Esophagus mucosa (tissue), 1 donor: ENCODE measurements around the gene RNU6-8. TPM values are rescaled to one million over a fixed set of nuclear protein-coding genes. Genes with fewer than 3 reads are reported as not detected.
A peak's percentile ranks its signal among the peaks of the same experiment; 100 is the strongest.

Experiments used
- ATAC-seq: fragments of 200-7000 bp; cut with Tn5 transposase; one replicate; pipeline ENCODE4 v1.9.1; 2020
- total RNA-seq: library from RNA; stranded (reverse); gene quantifications from one replicate; pipeline ENCODE4 v1.2.4, GENCODE V29; 2023
- donor health status: DM: yes; HTN: yes; CAD: no.

Gene RNU6-8
- total RNA-seq: not detected

DNA sequence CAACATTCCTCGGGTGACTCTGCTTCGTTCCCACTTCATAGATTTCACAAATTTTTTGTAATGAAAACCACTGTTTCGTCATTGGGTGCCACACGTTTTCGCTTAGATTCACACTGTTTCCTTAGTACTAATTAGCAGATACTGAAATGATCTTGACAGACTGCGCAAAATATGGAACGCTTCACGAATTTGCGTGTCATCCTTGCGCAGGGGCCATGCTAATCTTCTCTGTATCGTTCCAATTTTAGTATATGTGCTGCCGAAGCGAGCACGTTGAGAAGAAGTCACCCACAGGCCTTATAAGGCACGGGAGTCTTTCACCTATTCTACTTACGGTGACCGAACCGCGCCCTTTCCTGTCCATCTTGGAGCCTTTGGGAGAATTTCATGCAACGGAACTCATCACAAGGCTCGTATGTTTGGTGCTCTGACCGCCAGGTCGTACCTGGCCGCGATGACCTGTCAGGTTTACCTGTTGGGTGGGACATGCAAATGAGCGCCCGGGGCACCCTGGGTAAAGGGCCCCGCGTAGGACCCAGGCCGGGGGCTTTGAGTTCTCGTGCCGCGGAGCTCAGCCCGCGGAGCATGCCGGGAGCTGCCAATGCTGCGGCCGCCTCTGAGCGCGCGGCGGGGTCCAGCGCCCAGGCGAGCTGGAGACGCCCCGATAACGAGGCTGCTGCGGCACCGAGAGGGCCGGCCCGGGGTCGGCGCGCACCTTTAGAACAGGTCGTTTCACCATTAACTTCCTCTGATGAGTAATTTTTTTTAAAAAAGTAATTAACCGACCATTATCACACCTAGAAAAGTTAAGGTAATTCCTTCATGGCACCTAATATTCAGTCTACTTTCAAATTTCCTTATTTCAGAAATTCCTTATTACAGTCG, at the start of gene RNU6-8:
Gene RNU6-8, minus strand, starts transcription at position 272 of the 885 bp plus-strand sequence.
- peak; percentile 91 for ATAC-seq

DNA sequence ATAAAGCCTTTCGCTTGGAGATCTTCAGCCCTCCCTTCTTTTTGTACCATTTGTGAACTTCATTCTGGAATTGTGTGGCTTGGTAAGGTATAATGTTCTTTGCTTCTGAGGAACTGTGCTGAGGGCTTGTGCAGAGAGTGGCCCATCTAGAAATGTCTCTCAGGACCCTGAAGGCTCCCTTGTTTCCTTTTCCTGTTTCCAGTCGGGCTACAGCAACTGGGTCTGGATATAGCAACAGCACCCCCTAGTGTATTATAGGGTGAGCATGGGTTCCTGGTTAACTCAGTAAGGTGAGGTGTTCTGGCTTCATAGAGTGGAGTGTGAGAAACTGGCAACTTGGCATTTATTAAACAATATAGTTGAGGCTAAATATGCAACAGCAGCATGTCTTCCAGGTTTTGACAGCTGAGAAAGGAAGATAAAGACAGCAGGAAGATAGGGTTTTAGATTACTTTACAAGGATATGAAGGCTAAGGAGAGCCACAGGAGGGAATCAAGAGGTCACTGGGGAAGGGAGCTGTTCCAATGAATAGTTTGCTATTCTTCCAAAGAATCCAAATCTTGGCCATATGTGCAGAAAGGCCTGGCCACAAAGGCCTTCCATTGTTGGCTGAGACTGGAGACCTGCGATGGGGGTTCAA, 49.1 kb upstream of the RNU6-8 start:
- peak; percentile 85 for ATAC-seq

DNA sequence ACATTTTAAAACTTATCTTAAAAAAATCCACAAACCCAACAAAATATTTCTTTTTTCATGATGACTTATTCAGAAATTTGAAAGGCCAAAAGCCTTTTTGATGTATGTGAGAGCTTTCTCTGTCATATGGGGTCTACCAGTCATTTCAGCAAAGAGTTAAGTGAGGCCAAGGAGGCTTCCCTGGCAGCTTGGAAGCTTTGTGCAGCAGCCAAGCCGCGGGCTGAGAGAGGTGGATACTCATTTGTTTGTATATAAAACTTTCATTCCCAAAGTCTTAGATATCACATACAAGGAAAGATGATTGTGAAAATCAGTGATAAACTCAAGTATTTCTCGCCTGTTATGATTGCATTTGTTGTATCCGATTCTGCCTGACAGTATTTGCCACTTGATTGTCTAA, 48.5 kb upstream of the RNU6-8 start:
- no peak for ATAC-seq

DNA sequence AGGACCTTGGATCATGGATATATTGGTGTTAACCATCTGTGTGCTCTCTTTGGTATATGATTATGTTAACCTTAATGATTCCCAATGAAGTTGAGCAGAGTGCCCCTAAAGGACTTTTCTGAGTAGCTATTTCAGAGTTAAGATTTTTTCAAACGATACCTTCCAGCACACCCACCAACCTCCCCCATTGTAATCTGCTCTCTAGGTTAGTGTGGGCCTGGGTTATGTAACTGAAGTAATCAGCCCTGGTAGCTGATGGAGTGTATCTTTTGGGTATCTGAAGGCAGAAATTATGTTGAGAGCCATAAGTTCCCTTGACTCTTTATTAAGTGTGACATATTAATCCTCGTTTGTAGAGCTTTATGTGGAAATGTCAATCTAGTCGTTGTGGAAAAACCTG, 47.6 kb upstream of the RNU6-8 start:
- ATAC-seq: no peak

DNA sequence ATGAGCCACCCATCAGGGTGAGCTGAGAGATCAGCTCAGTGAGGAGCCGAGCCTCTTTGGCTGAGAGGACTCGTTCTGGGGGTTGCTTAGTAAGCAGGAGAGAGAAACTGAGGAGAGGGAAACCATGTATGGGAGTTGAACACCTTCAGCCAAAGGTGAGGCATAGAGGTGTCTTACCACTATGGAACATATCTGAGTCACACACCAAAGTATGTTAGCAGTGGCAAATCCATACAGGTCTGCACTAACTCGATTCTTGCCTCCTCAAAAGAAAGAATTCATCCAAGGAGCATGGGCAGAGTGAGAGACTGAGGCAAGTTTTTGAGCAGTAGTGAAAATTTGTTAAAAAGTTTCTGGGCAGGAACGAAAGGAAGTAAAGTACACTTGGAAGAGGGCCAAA, 46.7 kb upstream of the RNU6-8 start:
- peak; percentile 61 for ATAC-seq

DNA sequence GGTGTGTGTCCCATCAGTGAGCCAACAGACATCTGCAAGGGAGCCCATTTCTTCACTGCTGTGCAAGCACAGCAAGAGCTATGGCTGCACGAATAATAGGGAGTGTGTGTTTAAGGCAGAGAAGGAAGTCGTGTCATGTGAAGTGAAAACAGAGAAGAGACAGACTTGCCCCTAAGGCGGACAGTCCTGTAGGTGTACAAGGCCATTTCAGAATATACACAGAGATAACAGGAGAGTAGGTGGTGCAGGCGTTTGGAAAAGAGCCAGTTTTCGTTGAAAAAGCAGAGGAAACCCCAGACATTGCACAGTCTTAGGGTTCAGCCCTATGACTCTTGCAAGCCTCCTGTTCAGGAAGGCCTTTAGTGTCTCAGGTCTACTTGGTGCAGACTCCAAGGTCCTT, 46.3 kb upstream of the RNU6-8 start:
- ATAC-seq: no peak

DNA sequence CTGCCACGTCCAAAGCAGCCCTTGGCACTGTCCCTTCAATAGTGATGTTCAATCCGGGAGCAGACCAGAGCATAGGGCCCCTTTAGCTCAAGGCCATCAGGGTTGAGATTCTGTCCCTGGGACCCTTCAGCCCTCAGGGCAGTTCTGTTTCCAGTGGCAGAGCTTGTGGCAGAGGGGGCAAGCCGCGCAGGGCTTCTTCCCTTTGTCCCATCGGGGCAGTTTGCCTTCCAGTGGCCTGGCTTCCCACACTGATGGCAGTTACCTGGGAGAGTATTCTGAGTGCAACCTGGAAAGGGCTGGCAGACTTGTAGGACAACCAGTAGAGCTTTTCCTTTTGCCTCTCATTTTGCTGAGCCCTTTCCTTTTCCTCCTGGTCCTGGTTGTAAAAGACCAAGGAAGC, 43.7 kb upstream of the RNU6-8 start:
- ATAC-seq: no peak

DNA sequence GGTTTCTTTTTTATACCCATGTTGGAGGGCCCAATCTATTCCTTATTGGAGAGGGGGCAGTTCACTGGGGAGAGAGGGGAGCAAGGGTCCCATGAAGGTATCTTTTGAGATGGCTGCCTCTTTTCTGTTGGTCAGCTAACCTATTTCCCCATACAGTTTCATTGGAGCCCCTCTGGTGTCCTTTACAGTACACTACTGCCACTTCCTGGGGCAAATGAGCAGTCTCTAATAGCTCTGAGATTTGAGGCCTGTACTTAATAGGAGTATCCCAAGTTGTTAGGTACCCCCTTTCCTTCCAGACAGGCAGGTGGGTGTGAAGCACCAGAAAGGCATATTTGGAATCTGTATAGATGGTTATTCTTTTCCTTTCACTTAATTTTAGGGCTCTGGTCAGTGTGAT, 41.3 kb upstream of the RNU6-8 start:
- no peak for ATAC-seq

DNA sequence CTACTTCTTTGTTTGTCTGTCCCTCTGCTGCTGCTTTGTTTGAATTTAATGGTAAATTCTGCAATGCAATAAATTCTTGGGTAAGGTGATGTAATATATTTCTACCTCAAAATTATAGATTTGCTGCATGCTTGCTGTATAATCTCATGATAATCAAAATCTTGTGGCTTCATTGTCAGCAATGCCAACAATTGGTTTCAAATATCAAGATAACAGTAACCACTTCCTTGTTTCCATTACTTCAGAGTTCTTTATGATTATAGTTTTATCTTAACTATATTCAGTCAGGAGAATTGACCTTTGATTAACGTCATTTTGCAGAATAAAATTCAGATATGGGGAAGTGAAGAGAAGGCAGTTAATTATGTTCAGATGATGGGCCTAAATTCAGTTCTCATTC, 30.2 kb upstream of the RNU6-8 start:
- no peak for ATAC-seq

DNA sequence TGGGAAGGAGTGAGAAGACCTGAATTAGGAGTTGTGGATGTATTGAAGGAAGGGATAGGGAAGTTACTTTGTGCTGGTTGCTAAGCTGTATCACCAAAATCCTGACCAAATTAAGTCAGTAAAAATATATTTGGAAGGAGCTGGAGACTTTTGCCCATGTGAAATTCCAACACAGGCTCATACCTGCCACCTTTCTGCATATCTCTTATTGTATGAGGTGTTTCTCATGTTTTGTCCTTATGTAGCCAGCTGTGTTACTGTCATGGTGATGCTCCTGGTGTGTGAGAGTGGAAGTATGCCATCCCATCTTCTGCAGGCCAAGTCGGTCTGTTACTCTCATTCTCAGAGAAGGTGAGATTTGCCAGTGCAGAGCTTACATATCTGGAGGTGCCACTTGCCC, 29.4 kb upstream of the RNU6-8 start:
- no peak for ATAC-seq

DNA sequence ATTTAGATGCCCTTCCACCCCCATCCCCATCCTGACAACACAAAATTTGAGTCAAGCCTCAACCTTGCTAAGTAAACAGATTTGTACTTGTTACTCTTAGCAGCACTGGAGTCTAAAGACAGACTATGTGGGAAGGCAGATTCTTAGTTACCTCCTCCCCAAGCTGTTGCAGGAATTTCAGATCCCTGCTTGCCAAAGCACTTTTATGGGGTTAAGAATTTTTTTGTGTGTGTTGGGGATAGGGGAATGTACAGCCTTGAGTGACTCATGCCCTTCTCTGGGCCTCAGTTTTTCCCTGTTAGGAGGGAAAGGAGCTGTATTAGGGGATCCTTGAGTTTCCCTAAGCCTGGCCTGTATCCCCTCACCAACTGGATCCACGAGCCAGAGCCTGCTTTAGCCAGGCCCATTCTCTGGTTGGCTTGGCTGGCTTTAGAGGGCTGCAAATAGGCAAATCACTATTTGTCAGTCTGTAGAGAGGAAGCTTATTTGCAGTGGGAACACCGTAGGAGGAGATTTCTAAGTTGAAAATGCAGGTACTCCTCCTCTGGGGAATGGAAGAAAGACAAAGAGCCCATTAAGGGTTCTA, 27.7 kb upstream of the RNU6-8 start:
- no peak for ATAC-seq

DNA sequence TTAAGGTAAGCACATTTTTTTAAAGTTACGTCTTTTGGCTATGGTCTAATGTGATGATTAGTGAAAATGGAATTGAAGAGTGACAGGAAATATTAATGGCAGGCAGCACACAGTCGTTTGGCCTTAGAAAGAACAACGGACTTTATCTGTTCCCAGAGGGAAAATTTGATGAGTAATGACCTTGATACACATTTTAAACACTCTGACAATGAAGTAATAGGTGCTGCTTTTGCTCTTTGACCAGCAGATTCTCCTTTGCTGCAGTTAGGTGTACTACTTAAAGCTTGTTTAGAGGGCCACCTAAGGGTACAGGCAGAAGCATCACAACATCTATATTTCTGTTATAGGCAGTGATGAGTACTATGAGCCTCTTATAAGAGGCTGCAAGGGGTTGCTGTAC, 27.1 kb upstream of the RNU6-8 start:
- no peak for ATAC-seq

DNA sequence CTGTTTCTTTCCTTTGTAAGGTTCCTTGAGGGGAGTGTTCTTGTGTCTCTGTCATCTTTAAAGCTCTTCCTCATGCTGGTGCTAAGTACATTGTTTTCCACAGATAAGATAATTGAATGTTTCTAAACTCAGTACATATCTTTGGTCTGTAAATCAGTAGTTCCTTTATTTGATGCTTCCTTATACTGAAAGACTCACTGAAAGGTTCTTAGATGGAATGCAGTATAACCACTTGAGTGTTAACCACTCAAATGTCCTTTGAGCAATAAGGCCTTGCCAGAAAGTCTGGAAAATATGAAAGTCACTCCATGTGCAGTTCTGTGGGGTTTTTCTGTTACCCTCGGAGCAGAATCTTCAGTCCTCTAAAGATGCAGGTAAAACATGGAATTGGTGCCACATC, 23.0 kb upstream of the RNU6-8 start:
- ATAC-seq: peak; percentile 50

DNA sequence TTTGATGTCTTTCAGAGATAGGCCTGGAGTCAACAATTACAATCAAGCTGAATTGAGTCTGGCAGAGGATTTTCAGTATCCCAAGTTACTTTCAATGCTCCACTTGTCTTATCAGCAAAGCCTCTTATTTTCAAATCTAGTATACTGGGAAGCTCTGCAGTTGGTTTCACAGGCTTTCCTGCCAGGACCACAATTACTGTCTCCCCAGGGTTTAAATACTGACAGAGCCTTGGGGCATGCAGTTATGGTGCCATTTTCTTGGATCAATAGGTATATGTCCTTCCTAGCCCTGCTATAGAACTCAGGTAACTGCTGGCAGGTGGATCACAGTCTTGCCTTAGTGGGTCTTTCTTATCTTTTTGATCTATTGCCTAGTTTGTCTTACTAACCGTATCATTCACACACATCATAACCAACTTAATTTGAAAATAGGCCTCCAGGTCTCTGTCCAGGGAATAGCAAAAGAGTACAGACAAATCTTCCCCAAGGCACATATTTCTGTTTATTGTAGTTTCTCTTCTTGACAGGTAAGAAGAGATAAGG, 22.4 kb upstream of the RNU6-8 start:
- ATAC-seq: no peak

DNA sequence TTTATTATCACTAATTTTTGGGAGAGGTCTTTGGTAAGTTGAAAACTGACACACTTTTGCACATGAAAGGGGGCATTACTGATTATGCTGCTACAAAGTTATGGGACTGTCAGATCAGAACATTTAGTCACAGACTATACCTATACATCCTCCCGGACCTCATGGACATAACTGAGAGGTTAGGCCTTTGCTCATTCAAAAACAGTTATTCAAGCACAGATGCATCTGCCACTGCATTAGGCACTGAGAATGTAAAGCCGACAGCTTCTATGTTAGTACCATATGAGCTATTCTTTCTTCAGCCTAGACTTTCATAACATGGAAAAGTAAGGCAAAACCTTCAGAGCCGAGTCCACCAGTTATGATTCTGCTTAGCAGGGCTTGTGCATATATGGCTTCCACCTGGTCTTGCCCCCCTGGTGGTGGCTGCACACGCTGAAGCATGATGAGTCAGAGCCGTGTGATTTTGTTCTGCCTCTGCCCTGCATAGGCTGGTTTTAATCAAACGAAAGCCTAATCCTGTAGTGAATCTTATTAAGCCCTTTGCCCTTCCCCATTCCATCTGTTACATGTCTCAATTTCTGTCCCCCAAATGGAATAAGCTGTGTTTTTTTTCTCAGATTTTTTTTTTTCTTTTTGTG, 21.8 kb upstream of the RNU6-8 start:
- ATAC-seq: peak; percentile 79

DNA sequence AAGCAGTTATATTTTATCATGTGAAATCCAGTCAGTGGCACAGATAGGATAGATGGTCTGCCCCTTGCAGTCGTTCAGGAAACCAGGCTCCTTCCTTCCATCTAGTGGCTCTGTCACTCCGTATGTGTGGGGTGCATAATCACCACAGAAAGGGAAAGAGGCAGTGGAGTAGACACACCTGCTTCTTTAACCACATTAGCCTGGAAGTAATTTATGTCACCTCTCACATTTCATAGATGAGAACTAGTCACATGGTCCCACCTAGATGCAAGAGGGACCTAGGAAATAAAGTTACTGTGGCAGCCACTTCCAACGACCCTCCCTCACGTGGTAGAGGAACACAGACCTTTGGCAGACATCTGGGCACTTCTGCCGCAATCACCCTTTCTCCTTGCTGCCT, 14.2 kb upstream of the RNU6-8 start:
- ATAC-seq: no peak

DNA sequence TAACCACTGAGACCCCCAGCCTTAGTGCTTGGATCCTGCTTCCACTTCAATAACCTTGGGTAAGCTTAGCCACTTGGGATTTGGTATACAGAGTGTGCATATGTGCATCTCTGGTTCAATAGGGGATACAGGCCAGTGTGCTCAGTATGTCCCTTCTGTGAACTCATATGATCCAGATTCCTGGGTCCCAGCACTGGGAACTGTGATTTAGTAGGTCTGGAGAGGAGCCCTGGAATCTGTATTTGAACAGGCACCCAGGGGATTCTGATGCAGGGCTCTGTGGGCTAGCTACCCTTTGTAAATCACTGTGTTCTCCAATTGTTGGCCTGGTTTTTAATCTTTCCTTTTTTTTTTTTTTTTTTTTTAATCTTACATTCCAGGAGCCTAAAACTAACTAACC, 9.8 kb upstream of the RNU6-8 start:
- ATAC-seq: no peak

DNA sequence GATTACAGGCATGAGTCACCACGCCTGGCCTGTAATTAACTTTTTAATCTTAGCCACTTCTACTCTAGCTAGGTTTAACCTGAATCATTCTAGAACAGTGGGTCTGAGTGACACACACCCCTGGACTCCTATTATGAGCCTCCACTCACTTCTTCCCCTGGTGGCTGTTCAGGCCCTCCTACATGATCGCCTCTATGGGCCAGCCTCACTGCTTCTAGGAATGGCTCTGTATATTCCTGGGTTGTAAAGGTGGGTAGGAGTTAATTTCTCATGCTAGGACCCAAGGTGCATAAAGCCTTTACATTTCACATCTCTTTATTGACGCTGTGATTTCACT, 8.0 kb upstream of the RNU6-8 start:
- no peak for ATAC-seq

DNA sequence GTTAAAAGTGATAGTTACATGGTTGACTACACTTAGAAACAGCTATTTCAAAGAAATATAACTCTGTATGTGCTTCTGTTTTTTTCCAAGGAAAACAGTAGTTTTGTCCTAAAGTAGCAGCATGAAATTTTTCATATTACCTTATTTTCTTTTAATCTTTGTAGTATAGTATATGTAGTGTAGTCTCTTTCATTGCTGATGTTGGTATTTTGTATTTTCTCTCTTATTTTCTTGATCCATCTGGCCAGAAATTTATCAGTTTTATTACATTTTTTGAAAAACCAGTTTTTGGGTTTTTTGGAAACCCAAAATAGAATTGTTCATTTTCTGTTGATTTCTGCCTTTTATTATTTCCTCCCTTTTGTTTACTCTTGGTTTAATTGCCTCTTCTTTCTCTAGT, 6.4 kb upstream of the RNU6-8 start:
- no peak for ATAC-seq

DNA sequence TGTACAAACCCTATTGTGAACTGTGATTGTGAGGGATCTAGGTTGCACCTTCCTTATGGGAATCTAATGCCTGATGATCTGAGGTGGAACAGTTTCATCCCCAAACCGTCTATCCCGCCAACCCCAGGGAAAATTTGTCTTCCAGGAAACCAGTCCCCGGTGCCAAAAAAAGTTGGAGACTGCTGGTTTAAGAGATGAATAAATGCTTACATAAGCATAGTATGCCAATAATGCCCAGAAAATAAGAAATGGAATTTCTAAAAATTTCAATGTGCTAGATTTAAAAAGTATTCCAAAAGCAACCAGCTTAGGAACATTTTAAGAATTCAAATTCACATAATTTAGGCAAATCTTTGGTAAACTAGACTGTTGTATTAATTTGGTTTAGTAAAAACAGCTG, 5.4 kb upstream of the RNU6-8 start:
- ATAC-seq: no peak

DNA sequence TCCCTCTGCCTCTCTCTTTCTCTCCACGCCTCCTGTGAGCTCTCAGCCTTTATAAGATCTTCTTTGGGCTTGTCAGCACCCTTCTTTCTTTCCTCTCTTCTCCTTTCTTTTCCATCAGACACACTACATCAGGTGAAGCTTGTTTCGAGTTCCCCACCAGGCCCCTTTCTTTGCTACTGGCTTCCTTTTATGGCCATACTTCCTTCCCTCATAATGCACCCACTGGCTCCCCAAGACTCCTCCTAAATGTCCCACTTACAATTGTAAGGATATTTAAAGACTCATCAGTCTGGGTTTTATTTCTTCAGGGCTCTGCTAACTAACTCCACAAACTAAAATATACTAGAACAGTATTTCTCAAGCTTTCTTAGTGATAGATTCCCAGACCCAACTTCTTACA, 3.5 kb upstream of the RNU6-8 start:
- no peak for ATAC-seq

DNA sequence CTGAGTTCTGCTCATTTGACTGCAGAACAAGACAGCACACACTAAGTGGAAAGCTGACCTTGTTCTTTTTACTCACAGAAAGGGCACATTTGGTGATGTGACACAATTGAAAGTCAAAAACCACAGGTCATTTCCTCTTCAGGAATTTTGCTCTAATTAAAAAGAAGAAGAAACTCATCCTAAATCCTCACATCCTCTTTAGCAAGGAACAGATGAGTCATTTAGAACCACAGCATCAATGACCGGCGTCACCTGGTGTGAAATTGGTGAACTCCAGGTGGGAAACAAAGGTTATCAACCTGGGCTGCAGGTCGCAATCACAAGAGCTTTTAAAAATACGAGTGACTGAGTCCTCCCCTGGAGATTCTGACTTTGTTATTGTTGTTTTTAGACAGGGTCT, 2.9 kb upstream of the RNU6-8 start:
- ATAC-seq: no peak

DNA sequence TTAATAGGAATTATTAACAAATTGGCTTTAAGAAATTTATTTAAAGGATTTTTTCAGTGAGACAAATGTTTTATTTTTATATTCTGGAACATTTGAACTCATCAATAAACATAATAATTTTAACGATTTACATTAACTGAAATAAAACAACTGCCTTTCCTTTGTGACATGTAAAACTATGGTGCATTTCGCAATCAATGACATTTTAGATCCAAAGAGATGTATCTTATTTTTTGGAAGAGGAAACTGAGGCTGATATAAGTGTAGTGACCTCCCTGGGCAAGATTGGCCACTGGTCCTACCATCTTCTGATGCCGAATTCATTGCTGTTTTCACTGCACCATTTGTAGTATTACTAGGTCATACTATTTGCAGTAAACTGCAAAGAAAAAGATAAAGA, 2.5 kb upstream of the RNU6-8 start:
- ATAC-seq: no peak
